Endometrial microvascular endothelial cells (primary cell): Measurements from ENCODE around the gene PRRC2B. TPM values are rescaled to one million over a fixed set of nuclear protein-coding genes. Genes with fewer than 3 reads are reported as not detected.
"Not testable (repeated sequence)": the region's sequence is repeated elsewhere in the genome, so short reads cannot be mapped to it uniquely, and the experiment has no call there.

Experiments
- in situ Hi-C: cut with HindIII; loops from 2 replicates; pipeline ENCODE4 v1.10.0; 2017; ENCODE audit warnings: low sequenced_read_pairs, low pct_unique_long_range_greater_than_20kb; ENCODE audit errors: inconsistent ontology term
- total RNA-seq: library from RNA; depleted of rRNA; stranded (reverse); fragments of >200 nt; gene quantifications from one replicate; pipeline ENCODE4 v1.2.3, GENCODE V29; 2015; ENCODE audit errors: inconsistent ontology term

PRRC2B gene
- total RNA-seq, 1 donor from 2014 or later, result 93.1 TPM

- in situ Hi-C loops, result no loop called here
Observed at GRCh38 chr9:131382850-131383729, 10.8 kb upstream of the PRRC2B start.

- in situ Hi-C loops, result no loop called here
Observed at GRCh38 chr9:131385296-131385695, 8.6 kb upstream of the PRRC2B start.

GRCh38 chr9:131386281-131386680, 7.6 kb upstream of the PRRC2B start:
- in situ Hi-C loops, result no loop called here

GRCh38 chr9:131387394-131387793, 6.5 kb upstream of the PRRC2B start:
- in situ Hi-C loops, result no loop called here

GRCh38 chr9:131391020-131391419, 2.9 kb upstream of the PRRC2B start:
- in situ Hi-C loops, result no loop called here

DNA sequence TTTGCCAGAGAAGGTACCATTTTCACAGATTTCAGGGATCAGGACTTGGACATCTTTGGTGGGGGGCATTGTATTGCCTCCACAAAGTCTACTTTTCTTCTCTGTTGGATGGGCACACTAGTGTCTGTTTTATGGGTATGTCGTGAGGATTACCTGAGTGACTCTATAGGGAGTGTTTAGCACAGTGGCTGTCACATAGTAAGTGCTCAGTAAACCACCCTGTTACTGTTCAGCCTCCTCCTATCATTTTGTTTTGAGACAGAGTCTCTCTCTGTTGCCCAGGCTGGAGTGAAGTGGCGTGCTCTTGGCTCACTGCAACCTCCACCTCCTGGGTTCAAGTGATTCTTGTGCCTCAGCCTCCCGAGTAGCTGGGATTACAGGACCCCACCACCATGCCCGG, 2.4 kb upstream of the PRRC2B start:
- in situ Hi-C loops, result no loop called here

- in situ Hi-C loops, result no loop called here
Observed at GRCh38 chr9:131394464-131395156, 724 bp downstream of the PRRC2B start.

DNA sequence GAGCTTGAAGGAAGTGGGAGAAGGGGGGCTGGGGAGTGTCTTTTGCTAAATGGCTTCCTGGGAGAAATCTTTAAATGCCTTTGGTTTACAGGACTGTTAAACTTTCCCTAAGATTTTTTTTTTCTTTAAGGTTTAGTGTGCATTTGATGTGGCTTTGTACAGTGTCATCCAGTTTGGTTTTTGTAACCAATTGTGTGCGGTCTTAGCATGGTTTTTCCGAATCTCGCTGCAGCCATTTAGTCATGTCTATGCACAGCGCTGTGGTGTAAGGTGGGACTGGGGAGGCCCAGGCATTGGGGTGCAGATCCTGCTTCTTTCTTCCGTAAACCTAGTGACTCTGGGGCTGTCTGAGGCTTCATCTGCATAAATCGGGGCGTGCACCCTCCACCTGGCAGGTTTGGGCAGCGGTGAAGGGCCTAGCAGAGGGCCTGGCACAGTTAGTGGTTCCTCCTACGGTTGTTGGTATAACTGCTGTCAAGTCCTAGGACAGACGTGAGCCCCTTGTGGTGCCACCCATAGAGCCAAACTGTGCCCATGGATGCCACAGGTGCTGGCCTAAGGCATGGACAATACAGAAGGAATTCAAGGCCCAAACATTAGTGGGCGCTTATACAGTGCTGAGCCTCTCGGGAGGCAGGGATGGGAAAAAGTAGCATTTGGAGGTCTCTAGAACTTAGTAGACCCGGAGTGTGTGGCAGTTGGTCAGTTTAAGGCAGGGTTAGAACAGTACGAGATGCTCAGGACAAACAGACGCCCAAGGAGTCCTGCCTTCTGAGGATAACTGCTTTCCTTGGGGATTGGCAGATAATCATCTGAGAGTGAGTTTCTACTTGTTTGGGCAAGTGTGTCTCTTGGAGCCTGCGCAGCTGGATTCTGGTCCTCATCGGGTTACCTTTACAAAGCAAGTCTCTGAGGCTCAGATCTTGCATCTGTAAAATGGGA, 1.5 kb downstream of the PRRC2B start:
- in situ Hi-C loops, result no loop called here

DNA sequence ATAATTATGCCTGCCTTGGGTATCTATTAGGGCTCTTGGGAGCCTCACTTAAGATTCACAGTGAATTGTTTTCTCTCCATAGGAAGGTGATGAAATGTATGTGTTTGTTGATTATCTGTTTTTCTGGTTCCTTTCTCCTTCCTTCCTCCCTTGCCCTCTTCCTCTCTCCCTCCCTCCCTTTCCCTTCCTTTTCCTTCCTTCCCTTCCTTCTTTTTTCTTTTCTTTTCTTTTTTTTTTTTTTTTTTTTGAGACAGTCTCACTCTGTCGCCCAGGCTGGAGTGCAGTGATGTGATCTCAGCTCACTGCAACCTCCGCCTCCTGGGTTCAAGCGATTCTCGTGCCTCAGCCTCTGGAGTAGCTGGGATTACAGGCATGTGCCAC, 2.2 kb downstream of the PRRC2B start:
- in situ Hi-C loops, result not testable (repeated sequence)

DNA sequence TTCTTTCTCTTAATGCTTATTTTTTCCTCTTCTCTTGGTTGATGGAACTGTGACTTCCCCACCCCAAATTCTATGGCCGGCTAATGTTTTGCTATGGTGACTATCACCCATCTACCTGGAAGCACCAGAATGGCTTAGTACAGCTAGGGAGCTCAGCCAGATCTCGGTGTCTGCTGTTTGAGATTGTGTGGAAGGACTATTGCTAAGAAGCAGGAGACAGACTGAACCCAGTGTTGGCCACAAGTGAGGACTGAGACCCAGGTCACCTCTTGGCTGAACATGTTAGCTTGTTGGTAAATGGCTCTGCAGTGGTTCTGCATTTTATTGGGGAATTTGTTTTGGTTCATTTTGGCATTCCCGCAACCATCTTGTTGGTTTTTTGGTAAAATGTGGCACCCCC, 2.7 kb downstream of the PRRC2B start:
- in situ Hi-C loops, result no loop called here

DNA sequence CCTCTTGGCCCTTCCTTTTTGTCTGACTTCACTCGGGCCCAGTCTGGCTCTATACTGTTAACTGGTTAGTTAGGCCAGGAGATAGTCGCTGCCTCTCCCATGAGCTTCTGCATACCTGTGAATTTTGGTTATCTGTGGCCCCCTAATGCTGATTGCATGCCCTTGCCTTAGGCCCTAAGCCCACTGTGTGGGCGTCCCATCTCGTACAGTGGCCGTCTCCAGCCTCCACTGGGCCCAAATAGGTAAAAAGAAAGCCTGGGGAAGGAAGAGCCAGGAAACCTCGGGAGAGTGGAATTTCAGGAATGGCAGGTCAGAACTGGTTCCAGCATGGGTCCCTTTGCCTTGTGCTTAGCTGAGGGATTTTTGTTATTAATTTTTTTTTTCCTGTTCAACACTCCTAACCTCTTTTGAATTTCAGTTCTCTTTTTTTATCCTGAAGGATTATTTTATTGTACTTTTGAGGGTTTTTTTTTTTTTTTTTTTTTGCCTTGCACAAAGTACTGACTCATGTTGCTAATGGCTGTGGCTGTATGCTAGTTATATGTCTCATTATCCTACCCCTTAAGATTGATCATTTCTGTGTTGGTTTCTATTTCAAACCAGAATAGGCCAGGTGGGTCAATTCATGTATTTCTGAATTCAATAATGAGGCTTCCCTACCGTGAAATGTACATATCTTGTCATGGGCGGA, 3.4 kb downstream of the PRRC2B start:
- in situ Hi-C loops, result no loop called here

GRCh38 chr9:131398204-131398603, 4.3 kb downstream of the PRRC2B start:
- in situ Hi-C loops, result no loop called here

- in situ Hi-C loops, result no loop called here
Observed at GRCh38 chr9:131399972-131400371, 6.1 kb downstream of the PRRC2B start.

GRCh38 chr9:131400627-131401026, 6.7 kb downstream of the PRRC2B start:
- in situ Hi-C loops, result no loop called here

GRCh38 chr9:131402073-131402472, 8.2 kb downstream of the PRRC2B start:
- in situ Hi-C loops, result no loop called here

GRCh38 chr9:131402738-131403492, 9.0 kb downstream of the PRRC2B start:
- in situ Hi-C loops, result no loop called here

DNA sequence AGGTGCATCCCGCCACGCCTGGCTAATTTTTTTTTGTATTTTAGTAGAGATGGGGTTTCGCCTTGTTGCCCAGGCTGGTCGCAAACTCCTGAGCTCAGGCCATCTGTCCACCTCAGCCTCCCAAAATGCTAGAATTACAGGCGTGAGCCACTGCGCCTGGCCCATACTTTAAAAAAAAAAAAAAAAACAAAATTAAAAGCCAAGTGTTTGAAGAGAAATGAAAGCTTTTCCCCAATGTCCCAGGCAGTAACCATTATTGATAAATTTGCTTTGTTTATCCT, 9.5 kb downstream of the PRRC2B start:
- in situ Hi-C loops, result no loop called here

DNA sequence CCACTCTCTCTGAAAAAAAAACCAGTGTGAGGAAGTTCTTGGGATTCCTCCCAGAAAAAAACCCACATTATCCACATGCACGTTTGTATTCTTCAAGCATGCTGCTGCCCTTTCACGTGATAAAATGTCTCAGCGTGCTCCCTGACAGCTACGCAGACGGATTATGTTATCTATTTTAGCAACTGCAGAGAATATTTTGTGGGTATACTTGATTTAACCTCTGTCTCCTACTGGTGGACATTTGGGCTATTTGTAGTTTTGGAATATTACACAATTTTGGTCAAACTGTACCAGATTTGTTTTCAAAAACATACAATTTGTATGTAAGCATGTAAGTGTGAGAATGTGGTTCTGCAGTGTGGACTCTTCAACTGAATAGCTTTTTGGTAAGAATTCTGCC, 10.7 kb downstream of the PRRC2B start:
- in situ Hi-C loops, result no loop called here
